Esophagus squamous epithelium (tissue), 5 donors: ENCODE data around the gene PRKCA. TPM values are rescaled to one million over a fixed set of nuclear protein-coding genes. Genes with fewer than 3 reads are reported as not detected.

Source experiments
- DNase-seq: peaks from one replicate; lab custom pipeline; 2025; lab: John Stamatoyannopoulos, UW
- H3K27ac ChIP-seq, 4 donors: fragments of 200-600 bp; sonication (generic); one replicate each; pipeline ENCODE4 v1.5.1; 2016 to 2019; ENCODE audit warnings: mild to moderate bottlenecking in 1 of 4
- H3K27me3 ChIP-seq, 4 donors: fragments of 200-600 bp; sonication (generic); 1 replicate in 3 of 4; 2 replicates in 1 of 4; pipeline versions ENCODE4 v1.5.1 to v1.6.0; 2017 to 2021; ENCODE audit warnings: antibody characterized with exemption in 1 of 4
- H3K36me3 ChIP-seq, 3 donors: fragments of 200-600 bp; sonication (generic); one replicate each; pipeline ENCODE4 v1.5.1; 2016 to 2019
- H3K4me1 ChIP-seq, 3 donors: fragments of 200-600 bp; sonication (generic); one replicate each; pipeline ENCODE4 v1.5.1; 2017 to 2019
- H3K4me3 ChIP-seq, 4 donors: fragments of 200-600 bp; sonication (generic); 1 replicate in 3 of 4; 2 replicates in 1 of 4; pipeline ENCODE4 v1.5.1; 2016 to 2019; ENCODE audit warnings: mild to moderate bottlenecking in 2 of 4, moderate library complexity in 1 of 4
- H3K9me3 ChIP-seq, 3 donors: fragments of 200-600 bp; sonication (generic); one replicate each; pipeline ENCODE4 v1.5.1; 2016 to 2019
- POLR2A ChIP-seq, 4 donors: fragments of 450-650 bp; IDR thresholded peaks; one replicate each; pipeline ENCODE4 v1.6.1; 2017; ENCODE audit warnings: antibody characterized with exemption in 4 of 4, mild to moderate bottlenecking in 4 of 4, moderate library complexity in 3 of 4
- WGBS, 2 donors: methylation state at CpG; one replicate each; pipeline ENCODE4 v1.1.5; 2018; 5-methylcytosine and 5-hydroxymethylcytosine counted together
- intact Hi-C: fragments of 100-400 bp; cut with DNase I; formaldehyde crosslinking; loops from one replicate; pipeline ENCODE4 v1.15.0; 2022
- total RNA-seq, 4 donors: library from RNA; depleted of rRNA; stranded (reverse); fragments of >200 nt; gene quantifications; one replicate each; pipeline ENCODE4 v1.1.0, GENCODE V29; 2016
- TF ChIP-seq, protein P1 (sequence below), 6 experiments: fragments of 450-650 bp in 4 of 6; fragments of 200-600 bp in 2 of 6; sonication (generic) in 2 of 6; IDR thresholded peaks; one replicate each; pipeline ENCODE4 v1.5.1; 2016 to 2019; ENCODE audit warnings: antibody characterized with exemption in 6 of 6, mild to moderate bottlenecking in 4 of 6, moderate library complexity in 4 of 6
- donor health status: DM: yes; HTN: yes; CAD: no.

The PRKCA gene
- total RNA-seq, 4 donors from 2014 or later: 2.4 to 9.2 (median 4.2) TPM

DNA sequence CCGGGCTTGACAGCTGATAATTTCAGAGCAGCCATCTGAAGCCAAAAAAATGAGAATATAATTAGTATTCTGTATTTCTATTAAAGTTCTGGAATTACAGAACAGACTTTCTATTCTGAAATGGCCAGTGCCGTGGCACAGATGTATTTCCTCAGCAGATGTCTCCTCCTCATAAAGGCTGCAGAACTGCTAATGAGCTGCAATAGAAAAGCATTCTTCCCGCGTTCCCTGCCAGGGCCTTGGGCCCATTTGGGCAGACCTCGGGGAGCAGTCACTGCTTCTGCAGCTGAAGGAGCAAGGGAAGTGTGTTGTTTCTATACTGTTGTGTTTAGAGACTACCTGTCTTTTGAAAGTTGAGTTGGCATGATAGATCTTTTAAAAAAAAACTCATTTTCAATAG is 379.9 kb downstream of the PRKCA start:
- no peaks in the 10 kb centered on the region for H3K36me3 ChIP-seq
- intact Hi-C loops: no loop called here
- H3K9me3 ChIP-seq: no peaks in the 10 kb centered on the region
- no peaks in the 10 kb centered on the region for H3K27me3 ChIP-seq
- H3K4me1 ChIP-seq: peaks cover 0 to 14% (median 0%) of the 10 kb centered on the region in 3 donors
- TF ChIP-seq, protein P1, sequence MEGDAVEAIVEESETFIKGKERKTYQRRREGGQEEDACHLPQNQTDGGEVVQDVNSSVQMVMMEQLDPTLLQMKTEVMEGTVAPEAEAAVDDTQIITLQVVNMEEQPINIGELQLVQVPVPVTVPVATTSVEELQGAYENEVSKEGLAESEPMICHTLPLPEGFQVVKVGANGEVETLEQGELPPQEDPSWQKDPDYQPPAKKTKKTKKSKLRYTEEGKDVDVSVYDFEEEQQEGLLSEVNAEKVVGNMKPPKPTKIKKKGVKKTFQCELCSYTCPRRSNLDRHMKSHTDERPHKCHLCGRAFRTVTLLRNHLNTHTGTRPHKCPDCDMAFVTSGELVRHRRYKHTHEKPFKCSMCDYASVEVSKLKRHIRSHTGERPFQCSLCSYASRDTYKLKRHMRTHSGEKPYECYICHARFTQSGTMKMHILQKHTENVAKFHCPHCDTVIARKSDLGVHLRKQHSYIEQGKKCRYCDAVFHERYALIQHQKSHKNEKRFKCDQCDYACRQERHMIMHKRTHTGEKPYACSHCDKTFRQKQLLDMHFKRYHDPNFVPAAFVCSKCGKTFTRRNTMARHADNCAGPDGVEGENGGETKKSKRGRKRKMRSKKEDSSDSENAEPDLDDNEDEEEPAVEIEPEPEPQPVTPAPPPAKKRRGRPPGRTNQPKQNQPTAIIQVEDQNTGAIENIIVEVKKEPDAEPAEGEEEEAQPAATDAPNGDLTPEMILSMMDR (IDR thresholded peaks at IDR 0.05): no peak
- TF ChIP-seq POLR2A (IDR thresholded peaks at IDR 0.05): no peak
- H3K4me3 ChIP-seq: no peak overlapping the region
- H3K27ac ChIP-seq: no peak overlapping the region
- no peak for DNase-seq
- WGBS, 2 donors: 67 to 76% methylated on average over 5 of the region's 5 CpGs

DNA sequence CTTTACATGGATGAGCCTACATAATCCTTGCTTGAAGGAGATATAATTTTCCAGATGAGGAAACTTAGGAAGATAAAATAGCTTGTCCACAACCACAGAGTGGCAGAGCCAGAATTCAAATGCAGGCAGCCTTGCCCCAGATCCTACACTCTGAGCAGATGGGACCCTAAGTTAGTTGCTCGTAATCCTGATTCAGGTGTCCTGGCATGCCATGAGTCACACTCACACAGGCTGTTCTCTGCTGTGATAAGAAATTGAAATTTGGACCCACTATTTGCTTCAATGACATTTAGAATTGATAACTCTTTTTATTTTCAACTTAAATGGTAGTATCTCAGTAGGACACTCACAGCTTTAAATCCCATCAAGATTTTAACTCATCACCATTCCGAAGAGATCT is 381.8 kb downstream of the PRKCA start:
- peaks cover 0 to 18% (median 0%) of the 10 kb centered on the region in 3 donors for H3K36me3 ChIP-seq
- DNase-seq: no peak
- H3K4me1 ChIP-seq: no peaks in the 10 kb centered on the region
- intact Hi-C loops: no loop called here
- TF ChIP-seq, protein P1 (IDR thresholded peaks at IDR 0.05): no peak
- no peak for TF ChIP-seq POLR2A (IDR thresholded peaks at IDR 0.05)
- H3K27ac ChIP-seq: no peak overlapping the region
- no peak overlapping the region for H3K4me3 ChIP-seq
- no peaks in the 10 kb centered on the region for H3K9me3 ChIP-seq
- H3K27me3 ChIP-seq: no peaks in the 10 kb centered on the region
- WGBS, 2 donors: 79 to 87% methylated on average over 2 of the region's 2 CpGs

DNA sequence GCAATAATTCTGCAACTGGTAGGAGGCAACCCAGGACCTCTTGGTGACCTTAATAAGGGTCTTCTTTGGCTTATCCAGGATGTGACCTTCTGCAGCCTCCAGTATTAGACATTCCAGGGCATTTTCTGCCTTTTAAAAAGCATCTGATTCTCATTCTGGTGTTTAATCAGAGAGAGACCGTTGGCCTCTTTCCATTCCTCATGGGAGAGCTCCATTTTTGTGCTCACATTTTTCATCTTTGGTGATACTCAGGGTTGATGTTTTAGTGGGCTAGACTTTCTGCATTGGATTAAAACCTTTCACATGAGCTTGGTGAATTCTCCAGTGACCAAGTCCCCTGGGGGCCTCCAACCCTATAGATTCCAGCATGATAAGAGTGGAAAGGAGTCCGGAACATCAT is 382.3 kb downstream of the PRKCA start:
- TF ChIP-seq, protein P1 (IDR thresholded peaks at IDR 0.05): no peak
- no peak for TF ChIP-seq POLR2A (IDR thresholded peaks at IDR 0.05)
- Histone ChIP-seq H3K27ac (no peak overlapping the region), H3K27me3 (no peaks in the 10 kb centered on the region), H3K9me3 (no peaks in the 10 kb centered on the region), H3K4me1 (no peaks in the 10 kb centered on the region), H3K4me3 (no peak overlapping the region), H3K36me3 (peaks cover 0 to 22% (median 0%) of the 10 kb centered on the region in 3 donors)
- 61 to 86% methylated on average over 2 of the region's 2 CpGs for WGBS, 2 donors
- intact Hi-C loops: no loop called here
- DNase-seq: no peak

DNA sequence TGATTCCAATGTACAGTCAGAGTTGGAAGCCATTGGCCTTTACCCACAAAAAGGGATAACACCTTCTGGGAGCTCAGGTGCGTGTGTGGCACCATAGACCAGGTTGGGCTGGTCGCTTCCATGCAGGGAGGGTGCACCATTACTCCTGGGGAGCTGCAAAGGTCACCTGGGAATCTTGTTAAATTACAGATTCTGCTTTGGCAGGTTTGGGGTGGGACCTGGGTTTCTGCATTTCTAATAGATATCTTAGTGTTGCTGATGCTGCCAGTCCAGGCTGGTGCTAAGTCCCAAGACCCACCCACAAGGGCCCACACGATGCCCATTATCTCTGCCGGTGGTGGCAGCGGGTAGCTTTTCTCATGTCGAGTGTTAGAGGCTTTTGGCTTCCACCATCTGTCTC is 384.2 kb downstream of the PRKCA start:
- H3K4me1 ChIP-seq: no peaks in the 10 kb centered on the region
- intact Hi-C loops: no loop called here
- DNase-seq: no peak
- 90 to 96% methylated on average over 4 to 5 of the region's 6 CpGs for WGBS, 2 donors
- H3K27ac ChIP-seq: no peak overlapping the region
- no peak for TF ChIP-seq POLR2A (IDR thresholded peaks at IDR 0.05)
- no peaks in the 10 kb centered on the region for H3K9me3 ChIP-seq
- H3K36me3 ChIP-seq: peaks cover 0 to 24% (median 0%) of the 10 kb centered on the region in 3 donors
- H3K27me3 ChIP-seq: no peaks in the 10 kb centered on the region
- no peak overlapping the region for H3K4me3 ChIP-seq

DNA sequence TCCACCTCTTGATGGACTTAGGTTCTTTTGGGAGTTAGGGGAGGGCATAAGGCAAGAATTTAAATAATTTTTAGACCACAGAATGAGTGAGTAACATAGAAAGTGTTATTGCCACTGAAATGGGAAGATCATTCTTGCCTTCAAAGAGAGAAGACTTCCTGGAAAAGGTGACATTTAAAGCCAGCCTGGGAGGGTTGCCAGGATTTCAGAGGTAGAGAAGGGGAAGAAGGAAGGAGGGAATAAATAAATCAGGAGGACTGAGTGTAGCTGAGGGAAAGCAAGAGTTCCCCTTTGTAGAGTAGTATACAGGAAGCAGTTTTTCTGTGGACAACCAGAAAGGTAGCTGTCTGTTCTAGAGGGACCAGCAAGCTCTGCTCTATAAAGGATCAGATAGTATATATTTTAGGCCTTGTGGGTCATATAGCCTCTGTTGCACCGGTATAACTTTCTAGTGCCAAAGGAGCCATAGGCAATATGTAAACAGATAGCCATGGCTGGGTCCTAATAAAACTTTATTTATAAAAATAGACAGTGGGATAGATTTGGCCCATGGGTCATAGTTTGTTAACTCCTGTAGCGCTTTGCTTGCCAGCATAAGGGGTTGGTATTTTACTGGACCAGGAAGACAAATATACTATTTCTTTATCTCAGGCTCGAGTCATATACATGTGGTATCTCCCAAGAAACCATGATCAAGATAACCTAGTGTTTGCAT is 385.3 kb downstream of the PRKCA start:
- H3K27ac ChIP-seq: no peak overlapping the region
- intact Hi-C loops: no loop called here
- no peaks in the 10 kb centered on the region for H3K4me1 ChIP-seq
- TF ChIP-seq, protein P1 (IDR thresholded peaks at IDR 0.05): no peak
- no peak for TF ChIP-seq POLR2A (IDR thresholded peaks at IDR 0.05)
- no peak for DNase-seq
- no peaks in the 10 kb centered on the region for H3K27me3 ChIP-seq
- WGBS, 2 donors: 61 to 88% methylated on average over 3 of the region's 3 CpGs
- peaks cover 0 to 29% (median 0%) of the 10 kb centered on the region in 3 donors for H3K36me3 ChIP-seq
- H3K4me3 ChIP-seq: no peak overlapping the region
- no peaks in the 10 kb centered on the region for H3K9me3 ChIP-seq
